ENCODE data around the gene GAB2.

Gene GAB2

DNA sequence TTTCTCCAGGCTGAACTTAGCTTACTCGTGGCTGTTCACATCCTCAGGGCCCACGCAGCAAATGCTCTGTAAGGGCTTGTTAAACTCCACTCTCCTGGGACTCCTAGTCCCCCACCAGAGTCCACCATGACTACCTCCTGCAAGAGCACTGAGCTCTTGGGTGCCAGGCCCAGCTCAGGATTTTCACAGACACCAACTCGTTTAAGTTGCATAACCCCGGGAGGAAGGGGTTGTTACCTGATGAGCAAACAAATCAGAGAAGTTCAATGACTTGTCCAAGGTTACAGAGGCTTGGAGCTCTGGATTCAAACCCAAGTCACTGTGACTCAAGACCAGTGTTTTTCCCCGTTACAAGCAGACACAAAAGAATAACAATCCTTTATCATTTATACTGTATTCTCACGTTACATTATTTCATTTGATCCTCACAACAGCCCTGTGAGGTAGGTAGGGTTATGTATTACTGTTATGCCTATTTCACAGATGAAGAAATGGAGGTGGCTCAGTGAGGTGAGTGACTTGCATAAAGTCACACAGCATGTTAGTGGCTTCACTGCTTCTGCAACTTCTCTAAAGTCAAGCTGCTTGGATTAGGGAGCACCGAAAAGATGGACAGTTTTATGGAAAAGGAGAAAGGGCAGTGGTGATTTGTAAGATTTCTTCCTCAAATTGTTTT is 246.6 kb downstream of the GAB2 start:
- Histone ChIP-seq H3K27ac (replicated peaks; ENCODE audit: low read length) (no peak overlapping the region), H3K4me2 (ENCODE audit: insufficient read depth, low read length, poor library complexity, severe bottlenecking) (no peak overlapping the region)

DNA sequence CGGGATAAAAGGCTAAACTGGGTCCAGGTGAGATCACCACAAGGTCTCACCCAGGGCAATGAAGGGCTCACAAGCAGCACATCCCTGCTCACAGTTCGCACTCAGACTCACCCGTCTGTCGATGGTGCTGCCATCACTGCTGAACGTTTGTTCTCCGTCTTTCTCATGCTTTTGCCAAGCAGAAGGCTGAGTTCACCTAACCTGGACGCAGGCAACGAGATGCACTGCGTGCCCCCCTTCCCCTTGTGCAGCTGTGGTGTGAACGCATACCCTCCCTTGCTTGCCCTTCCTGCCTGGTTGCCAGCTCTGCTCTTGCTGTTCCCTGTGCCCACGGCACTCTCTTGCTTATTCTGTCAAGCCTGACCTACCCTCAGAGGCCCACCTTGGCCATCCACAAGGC is 247.2 kb downstream of the GAB2 start:
- H4K91ac ChIP-seq (ENCODE audit: low read depth, low read length, poor library complexity) = peak overlapping the region; percentile 40
- DNase-seq (ENCODE audit: low spot score) = no peak
- no peak overlapping the region for H2BK15ac ChIP-seq (ENCODE audit: low read length)
- no peak overlapping the region for H3K18ac ChIP-seq (ENCODE audit: low read length)
- no peak overlapping the region for H3K27ac ChIP-seq (replicated peaks; ENCODE audit: low read length)
- H3K79me1 ChIP-seq (ENCODE audit: low read depth, low read length) = peaks cover 2% of the 10 kb centered on the region
- no peak overlapping the region for H3K4ac ChIP-seq (ENCODE audit: low read length)
- no peak overlapping the region for H2AFZ ChIP-seq (ENCODE audit: low read length)
- H2BK12ac ChIP-seq (ENCODE audit: low read length) = no peak overlapping the region
- H2BK5ac ChIP-seq (ENCODE audit: low read length) = peak overlapping the region; percentile 66
- peaks cover 0 to 12% of the 10 kb centered on the region in 2 donors for H3K36me3 ChIP-seq (replicated peaks in 1 of 2; ENCODE audit: control insufficient read depth in 2 of 2, insufficient read depth in 2 of 2, low read length in 2 of 2)
- peak overlapping the region; percentile 26 for H3K14ac ChIP-seq (ENCODE audit: low read length)
- no peak overlapping the region for H4K8ac ChIP-seq (ENCODE audit: low read depth, low read length)
- peak overlapping the region; percentile 32 for H3K23ac ChIP-seq (ENCODE audit: low read depth, low read length, poor library complexity)
- WGBS, 2 donors (ENCODE audit: extremely low coverage in 2 of 2, insufficient read length in 2 of 2, insufficient replicate concordance in 1 of 2) = no CpG with 5 or more reads among the region's 11 CpGs
- H3K4me1 ChIP-seq (ENCODE audit: control insufficient read depth in 2 of 2, insufficient read depth in 1 of 2, low read depth in 1 of 2, low read length in 2 of 2) = no peaks in the 10 kb centered on the region
- H2BK120ac ChIP-seq (ENCODE audit: low read depth, low read length) = no peak overlapping the region
- no peaks in the 10 kb centered on the region for H3K9me3 ChIP-seq (replicated peaks in 1 of 2; ENCODE audit: control insufficient read depth in 2 of 2, insufficient read depth in 1 of 2, low read depth in 1 of 2, low read length in 2 of 2)
- no peak overlapping the region for H3K9ac ChIP-seq (ENCODE audit: low read depth, low read length, poor library complexity)
- no peak overlapping the region for H3K4me2 ChIP-seq (ENCODE audit: insufficient read depth, low read length, poor library complexity, severe bottlenecking)
- no peak overlapping the region for H3K4me3 ChIP-seq (ENCODE audit: low read length in 2 of 2)
- no peaks in the 10 kb centered on the region for H3K27me3 ChIP-seq (ENCODE audit: control insufficient read depth in 3 of 3, insufficient read depth in 3 of 3, low read depth in 1 of 3, low read length in 3 of 3)
- H2AK5ac ChIP-seq (ENCODE audit: low read depth, low read length) = peak overlapping the region; percentile 11

More for the DNA sequence above, 246.6 kb downstream of the GAB2 start:
- no peak overlapping the region for H3K4me3 ChIP-seq (ENCODE audit: low read length in 2 of 2)
- no peak for DNase-seq (ENCODE audit: low spot score)
- no CpG with 5 or more reads among the region's 7 CpGs for WGBS, 2 donors (ENCODE audit: extremely low coverage in 2 of 2, insufficient read length in 2 of 2, insufficient replicate concordance in 1 of 2)
- no peak overlapping the region for H3K23ac ChIP-seq (ENCODE audit: low read depth, low read length, poor library complexity)
- no peak overlapping the region for H4K8ac ChIP-seq (ENCODE audit: low read depth, low read length)
- H2AK5ac ChIP-seq (ENCODE audit: low read depth, low read length) = no peak overlapping the region
- no peaks in the 10 kb centered on the region for H3K27me3 ChIP-seq (ENCODE audit: control insufficient read depth in 3 of 3, insufficient read depth in 3 of 3, low read depth in 1 of 3, low read length in 3 of 3)
- no peaks in the 10 kb centered on the region for H3K9me3 ChIP-seq (replicated peaks in 1 of 2; ENCODE audit: control insufficient read depth in 2 of 2, insufficient read depth in 1 of 2, low read depth in 1 of 2, low read length in 2 of 2)
- no peak overlapping the region for H3K9ac ChIP-seq (ENCODE audit: low read depth, low read length, poor library complexity)
- no peak overlapping the region for H2BK15ac ChIP-seq (ENCODE audit: low read length)
- H3K4ac ChIP-seq (ENCODE audit: low read length) = no peak overlapping the region
- no peaks in the 10 kb centered on the region for H3K4me1 ChIP-seq (ENCODE audit: control insufficient read depth in 2 of 2, insufficient read depth in 1 of 2, low read depth in 1 of 2, low read length in 2 of 2)
- H3K18ac ChIP-seq (ENCODE audit: low read length) = no peak overlapping the region
- peak overlapping the region; percentile 66 for H2BK5ac ChIP-seq (ENCODE audit: low read length)
- no peak overlapping the region for H4K91ac ChIP-seq (ENCODE audit: low read depth, low read length, poor library complexity)
- peak overlapping the region; percentile 26 for H3K14ac ChIP-seq (ENCODE audit: low read length)
- no peak overlapping the region for H2AFZ ChIP-seq (ENCODE audit: low read length)
- H3K79me1 ChIP-seq (ENCODE audit: low read depth, low read length) = peaks cover 2% of the 10 kb centered on the region
- no peak overlapping the region for H2BK12ac ChIP-seq (ENCODE audit: low read length)
- H2BK120ac ChIP-seq (ENCODE audit: low read depth, low read length) = no peak overlapping the region
- H3K36me3 ChIP-seq (replicated peaks in 1 of 2; ENCODE audit: control insufficient read depth in 2 of 2, insufficient read depth in 2 of 2, low read length in 2 of 2) = peaks cover 0 to 12% of the 10 kb centered on the region in 2 donors

DNA sequence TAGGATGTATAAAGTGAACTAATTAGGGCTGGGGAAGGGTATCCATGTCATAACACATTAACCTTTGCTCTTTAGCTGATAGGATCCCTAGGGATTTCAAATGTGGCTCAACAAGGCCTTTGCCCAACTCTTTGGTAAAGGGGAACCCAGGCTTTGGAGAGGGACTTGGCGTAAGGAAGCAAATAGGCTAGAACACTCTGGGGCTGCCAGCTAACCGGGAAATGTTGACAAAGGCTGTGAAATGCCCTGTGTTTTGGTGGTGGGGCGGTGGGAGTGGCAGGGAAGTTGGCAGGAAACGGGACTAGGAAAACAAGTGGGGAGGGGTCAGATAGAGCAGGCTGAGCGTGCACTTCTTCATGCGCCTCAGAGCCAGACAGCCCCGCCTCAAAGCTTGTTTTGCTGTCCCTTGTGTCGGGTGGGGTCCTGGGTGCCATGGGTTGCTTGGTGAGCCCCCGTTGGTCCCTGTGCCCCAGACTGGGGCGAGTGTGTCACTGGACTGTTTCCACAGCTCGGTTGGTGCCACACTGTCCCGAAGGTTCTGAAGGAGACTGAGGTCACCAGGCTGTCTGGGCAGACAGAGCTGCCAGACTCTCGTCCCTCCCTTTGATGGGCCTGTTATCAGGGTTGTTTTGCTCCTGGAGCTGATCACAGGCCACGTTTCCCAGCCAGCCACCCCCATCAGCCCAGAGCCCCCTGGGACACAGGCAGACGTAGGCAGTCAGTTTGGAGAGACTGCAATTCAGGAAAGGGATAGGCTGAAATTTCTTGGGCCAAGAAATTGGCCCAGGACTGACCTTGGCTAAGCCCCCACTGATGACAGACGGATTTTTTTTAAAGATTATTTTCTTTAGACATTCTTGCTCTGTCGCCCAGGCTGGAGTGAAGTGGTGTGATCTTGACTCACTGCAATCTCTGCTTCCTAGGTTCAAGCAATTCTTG is 248.8 kb downstream of the GAB2 start:
- Histone ChIP-seq H2BK5ac (ENCODE audit: low read length) (no peak overlapping the region), H3K4me3 (ENCODE audit: low read length in 2 of 2) (no peak overlapping the region), H4K8ac (ENCODE audit: low read depth, low read length) (no peak overlapping the region), H3K18ac (ENCODE audit: low read length) (peak overlapping the region; percentile 35), H2BK120ac (ENCODE audit: low read depth, low read length) (no peak overlapping the region), H3K4me2 (ENCODE audit: insufficient read depth, low read length, poor library complexity, severe bottlenecking) (no peak overlapping the region), H4K91ac (ENCODE audit: low read depth, low read length, poor library complexity) (no peak overlapping the region), H3K23ac (ENCODE audit: low read depth, low read length, poor library complexity) (peak overlapping the region; percentile 48), H3K4me1 (ENCODE audit: control insufficient read depth in 2 of 2, insufficient read depth in 1 of 2, low read depth in 1 of 2, low read length in 2 of 2) (no peaks in the 10 kb centered on the region), H3K27me3 (ENCODE audit: control insufficient read depth in 3 of 3, insufficient read depth in 3 of 3, low read depth in 1 of 3, low read length in 3 of 3) (no peaks in the 10 kb centered on the region), H3K36me3 (replicated peaks in 1 of 2; ENCODE audit: control insufficient read depth in 2 of 2, insufficient read depth in 2 of 2, low read length in 2 of 2) (peaks cover 0 to 5% of the 10 kb centered on the region in 2 donors), H2BK15ac (ENCODE audit: low read length) (no peak overlapping the region), H3K9me3 (replicated peaks in 1 of 2; ENCODE audit: control insufficient read depth in 2 of 2, insufficient read depth in 1 of 2, low read depth in 1 of 2, low read length in 2 of 2) (no peaks in the 10 kb centered on the region), H3K79me1 (ENCODE audit: low read depth, low read length) (peaks cover 2% of the 10 kb centered on the region), H3K14ac (ENCODE audit: low read length) (no peak overlapping the region), H2AFZ (ENCODE audit: low read length) (no peak overlapping the region), H2BK12ac (ENCODE audit: low read length) (no peak overlapping the region), H3K9ac (ENCODE audit: low read depth, low read length, poor library complexity) (no peak overlapping the region), H3K4ac (ENCODE audit: low read length) (no peak overlapping the region), H3K27ac (replicated peaks; ENCODE audit: low read length) (no peak overlapping the region), H2AK5ac (ENCODE audit: low read depth, low read length) (no peak overlapping the region)
- no CpG with 5 or more reads among the region's 17 CpGs for WGBS, 2 donors (ENCODE audit: extremely low coverage in 2 of 2, insufficient read length in 2 of 2, insufficient replicate concordance in 1 of 2)
- no peak for DNase-seq (ENCODE audit: low spot score)

DNA sequence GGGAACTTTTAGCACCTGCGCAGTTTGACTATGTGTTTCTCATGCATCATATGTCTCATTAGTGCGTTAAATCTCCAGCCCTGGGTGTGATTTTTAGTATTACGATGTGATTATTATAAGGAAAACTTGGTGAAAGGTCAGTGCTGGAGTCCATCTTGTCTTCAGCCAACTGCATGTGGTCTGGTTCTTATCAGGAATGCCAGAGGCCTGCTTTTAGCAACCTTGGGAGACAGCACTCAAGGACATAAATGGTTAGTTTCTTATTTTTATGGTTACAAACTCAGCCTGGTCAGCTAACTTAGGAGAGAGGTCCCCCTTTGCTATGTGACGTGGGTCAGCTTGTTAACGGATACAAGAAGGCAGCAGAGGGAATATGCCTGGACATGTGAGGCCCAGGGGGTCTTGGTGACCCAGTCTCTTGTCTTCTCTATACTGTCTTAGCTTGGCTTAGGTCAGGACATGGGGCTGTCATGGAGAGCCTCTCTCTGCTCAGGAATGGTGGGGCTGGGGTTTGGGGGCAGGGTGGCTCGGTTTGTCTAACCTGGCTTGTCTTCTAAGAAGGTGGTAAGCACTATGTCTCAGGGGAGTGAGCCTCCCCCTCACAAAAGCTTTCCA is 250.7 kb downstream of the GAB2 start:
- H3K79me1 ChIP-seq (ENCODE audit: low read depth, low read length) = peaks cover 2% of the 10 kb centered on the region
- H3K4me3 ChIP-seq (ENCODE audit: low read length in 2 of 2) = no peak overlapping the region
- no peak overlapping the region for H4K8ac ChIP-seq (ENCODE audit: low read depth, low read length)
- H4K91ac ChIP-seq (ENCODE audit: low read depth, low read length, poor library complexity) = no peak overlapping the region
- H3K27me3 ChIP-seq (ENCODE audit: control insufficient read depth in 3 of 3, insufficient read depth in 3 of 3, low read depth in 1 of 3, low read length in 3 of 3) = no peaks in the 10 kb centered on the region
- H2BK15ac ChIP-seq (ENCODE audit: low read length) = no peak overlapping the region
- H3K18ac ChIP-seq (ENCODE audit: low read length) = no peak overlapping the region
- no peak overlapping the region for H2AFZ ChIP-seq (ENCODE audit: low read length)
- no peak overlapping the region for H2BK5ac ChIP-seq (ENCODE audit: low read length)
- no peak overlapping the region for H2BK12ac ChIP-seq (ENCODE audit: low read length)
- no peak overlapping the region for H3K23ac ChIP-seq (ENCODE audit: low read depth, low read length, poor library complexity)
- H2AK5ac ChIP-seq (ENCODE audit: low read depth, low read length) = no peak overlapping the region
- no CpG with 5 or more reads among the region's 6 CpGs for WGBS, 2 donors (ENCODE audit: extremely low coverage in 2 of 2, insufficient read length in 2 of 2, insufficient replicate concordance in 1 of 2)
- no peaks in the 10 kb centered on the region for H3K4me1 ChIP-seq (ENCODE audit: control insufficient read depth in 2 of 2, insufficient read depth in 1 of 2, low read depth in 1 of 2, low read length in 2 of 2)
- no peak for DNase-seq (ENCODE audit: low spot score)
- no peak overlapping the region for H3K27ac ChIP-seq (replicated peaks; ENCODE audit: low read length)
- H3K4me2 ChIP-seq (ENCODE audit: insufficient read depth, low read length, poor library complexity, severe bottlenecking) = no peak overlapping the region
- no peak overlapping the region for H3K9ac ChIP-seq (ENCODE audit: low read depth, low read length, poor library complexity)
- no peaks in the 10 kb centered on the region for H3K36me3 ChIP-seq (replicated peaks in 1 of 2; ENCODE audit: control insufficient read depth in 2 of 2, insufficient read depth in 2 of 2, low read length in 2 of 2)
- H3K9me3 ChIP-seq (replicated peaks in 1 of 2; ENCODE audit: control insufficient read depth in 2 of 2, insufficient read depth in 1 of 2, low read depth in 1 of 2, low read length in 2 of 2) = no peaks in the 10 kb centered on the region
- no peak overlapping the region for H3K14ac ChIP-seq (ENCODE audit: low read length)
- H3K4ac ChIP-seq (ENCODE audit: low read length) = no peak overlapping the region
- H2BK120ac ChIP-seq (ENCODE audit: low read depth, low read length) = no peak overlapping the region

Measured in neuronal stem cell (in vitro differentiated cells).